Activated CD8-positive, alpha-beta T cell treated with anti-CD3 and anti-CD28 coated beads for 36 hours (primary cell): ENCODE measurements around the gene PPP1R18. TPM values are rescaled to one million over a fixed set of nuclear protein-coding genes. Genes with fewer than 3 reads are reported as not detected.

ENCODE experiments used
- ATAC-seq: fragments of 200-7000 bp; cut with Tn5 transposase; one replicate; pipeline ENCODE4 v1.10.0; 2021; ENCODE audit warnings: mild to moderate bottlenecking, moderate library complexity
- CTCF ChIA-PET: fragments of 350-600 bp; sonication (Branson Sonifier 250); formaldehyde crosslinking; loops from one replicate; lab custom pipeline; 2021; ENCODE audit warnings: antibody characterized with exemption; lab: Charles Lee
- POLR2A ChIA-PET: fragments of 350-600 bp; sonication (Branson Sonifier 250); formaldehyde crosslinking; loops from one replicate; lab custom pipeline; 2021; ENCODE audit warnings: antibody characterized with exemption; lab: Charles Lee
- DNase-seq: peaks from one replicate; pipeline ENCODE4 v3.0.0-alpha.2; 2020
- H3K27ac Mint-ChIP-seq: one replicate; pipeline ENCODE4 v1.8.0; 2021; ENCODE audit warnings: mild to moderate bottlenecking, mixed read lengths
- H3K27me3 Mint-ChIP-seq: one replicate; pipeline ENCODE4 v1.8.0; 2021; ENCODE audit warnings: mixed read lengths
- H3K36me3 Mint-ChIP-seq: one replicate; pipeline ENCODE4 v1.8.0; 2021; ENCODE audit warnings: low read depth, mixed read lengths
- H3K4me1 Mint-ChIP-seq: one replicate; pipeline ENCODE4 v1.8.0; 2021; ENCODE audit warnings: low read depth, mixed read lengths
- H3K4me3 Mint-ChIP-seq: one replicate; pipeline ENCODE4 v1.8.0; 2021; ENCODE audit warnings: mild to moderate bottlenecking, moderate library complexity, mixed read lengths
- H3K9me3 Mint-ChIP-seq: one replicate; pipeline ENCODE4 v1.8.0; 2021; ENCODE audit warnings: mixed read lengths
- intact Hi-C: fragments of 100-400 bp; cut with micrococcal nuclease; formaldehyde crosslinking; loops from one replicate; pipeline ENCODE4 v1.10.0; 2022
- total RNA-seq, 2 experiments: library from RNA; stranded (reverse); gene quantifications; one replicate each; pipeline ENCODE4 v1.2.3, GENCODE V29; 2021
- TF ChIP-seq, protein P1 (sequence below): fragments of 200-600 bp; IDR thresholded peaks from one replicate; pipeline ENCODE4 v1.8.0; 2022; ENCODE audit warnings: antibody characterized with exemption, mild to moderate bottlenecking

The PPP1R18 gene
- total RNA-seq, 2 experiments from 2014 or later, result 174 to 177 TPM

- ChIA-PET POLR2A (interaction anchor here (0.7 to 22.1 kb wide), 22 partner anchors 9 to 358 kb away, joined by 3 to 500 read pairs (median 4); partner anchors contain the start of genes DDR1, DHX16, FLOT1 and GNL1), CTCF (interaction anchor here (1.1 to 25.8 kb wide), 16 partner anchors 9 to 366 kb away, joined by 3 to 704 read pairs (median 6); partner anchors contain the start of genes DHX16, MRPS18B, NRM and PPP1R10)
- Mint-ChIP-seq H3K36me3 (peaks cover 67% of the 10 kb centered on the region), H3K4me3 (peak overlapping the region; percentile 80), H3K27ac (peak overlapping the region; percentile 100), H3K27me3 (no peaks in the 10 kb centered on the region), H3K9me3 (no peaks in the 10 kb centered on the region), H3K4me1 (peaks cover 46% of the 10 kb centered on the region)
- peak; percentile 96 for DNase-seq
- TF ChIP-seq, protein P1, sequence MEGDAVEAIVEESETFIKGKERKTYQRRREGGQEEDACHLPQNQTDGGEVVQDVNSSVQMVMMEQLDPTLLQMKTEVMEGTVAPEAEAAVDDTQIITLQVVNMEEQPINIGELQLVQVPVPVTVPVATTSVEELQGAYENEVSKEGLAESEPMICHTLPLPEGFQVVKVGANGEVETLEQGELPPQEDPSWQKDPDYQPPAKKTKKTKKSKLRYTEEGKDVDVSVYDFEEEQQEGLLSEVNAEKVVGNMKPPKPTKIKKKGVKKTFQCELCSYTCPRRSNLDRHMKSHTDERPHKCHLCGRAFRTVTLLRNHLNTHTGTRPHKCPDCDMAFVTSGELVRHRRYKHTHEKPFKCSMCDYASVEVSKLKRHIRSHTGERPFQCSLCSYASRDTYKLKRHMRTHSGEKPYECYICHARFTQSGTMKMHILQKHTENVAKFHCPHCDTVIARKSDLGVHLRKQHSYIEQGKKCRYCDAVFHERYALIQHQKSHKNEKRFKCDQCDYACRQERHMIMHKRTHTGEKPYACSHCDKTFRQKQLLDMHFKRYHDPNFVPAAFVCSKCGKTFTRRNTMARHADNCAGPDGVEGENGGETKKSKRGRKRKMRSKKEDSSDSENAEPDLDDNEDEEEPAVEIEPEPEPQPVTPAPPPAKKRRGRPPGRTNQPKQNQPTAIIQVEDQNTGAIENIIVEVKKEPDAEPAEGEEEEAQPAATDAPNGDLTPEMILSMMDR, result no peak
- intact Hi-C loops, result loop anchor here (2.0 kb wide), 1 partner anchor 105 kb away; the partner anchor contains the start of genes MRPS18B and PPP1R10
- ATAC-seq, result peak; percentile 25
These were observed 35.0 kb upstream of the PPP1R18 start for GRCh38 chr6:30721198-30722024.

GRCh38 chr6:30720738-30721197 lies 34.3 kb upstream of the PPP1R18 start:
- TF ChIP-seq, protein P1, result no peak

DNA sequence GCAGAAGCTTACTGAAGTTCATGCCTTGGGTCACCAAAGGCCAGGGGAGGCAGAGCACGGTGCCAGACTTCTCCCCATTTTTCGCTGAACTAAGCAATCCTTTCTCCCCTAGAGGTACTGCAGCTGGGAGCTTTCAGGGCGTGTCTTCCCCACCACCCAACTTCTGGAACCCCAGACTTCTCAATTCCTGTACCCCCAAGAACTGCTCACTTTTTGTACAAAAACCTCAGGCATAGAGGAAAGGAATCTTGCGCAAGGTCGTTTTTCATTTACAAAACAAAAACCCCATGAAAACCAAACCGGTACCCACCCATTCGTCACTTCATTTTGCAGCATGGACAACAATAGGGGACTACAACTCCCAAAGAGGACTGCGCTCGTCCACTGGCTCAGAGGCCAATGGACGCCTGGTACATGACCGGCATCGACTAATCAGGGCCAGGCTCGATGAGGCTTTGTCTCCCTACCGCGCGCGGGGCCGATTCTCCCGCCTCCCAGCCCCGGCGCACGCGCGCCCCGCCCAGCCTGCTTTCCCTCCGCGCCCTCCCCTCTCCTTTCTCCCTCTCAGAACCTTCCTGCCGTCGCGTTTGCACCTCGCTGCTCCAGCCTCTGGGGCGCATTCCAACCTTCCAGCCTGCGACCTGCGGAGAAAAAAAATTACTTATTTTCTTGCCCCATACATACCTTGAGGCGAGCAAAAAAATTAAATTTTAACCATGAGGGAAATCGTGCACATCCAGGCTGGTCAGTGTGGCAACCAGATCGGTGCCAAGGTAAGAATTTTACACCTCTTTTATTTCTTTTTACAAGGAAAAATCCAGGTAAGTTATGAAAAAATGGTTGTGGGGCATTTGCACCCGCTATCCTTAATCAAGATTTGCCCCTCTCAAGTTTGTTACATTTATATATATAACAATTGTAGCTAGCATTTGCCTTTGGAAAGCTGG lies 33.6 kb upstream of the PPP1R18 start, which contains the start of gene TUBB:
TSS of gene TUBB (plus strand) at position 562 of the 947 bp plus-strand sequence. CDS start at position 717, 155 bp downstream.
- intact Hi-C loops, result loop anchor here (2.0 kb wide), 1 partner anchor 103 kb away; the partner anchor contains the start of genes MRPS18B and PPP1R10
- peaks cover 48% of the 10 kb centered on the region for H3K4me1 Mint-ChIP-seq
- H3K27me3 Mint-ChIP-seq, result no peaks in the 10 kb centered on the region
- peak within 1 kb of the TSS; percentile 100 for H3K27ac Mint-ChIP-seq
- H3K36me3 Mint-ChIP-seq, result peaks cover 68% of the 10 kb centered on the region
- POLR2A ChIA-PET, result interaction anchor here (0.6 to 22.1 kb wide), 10 partner anchors 14 to 163 kb away, joined by 3 to 500 read pairs (median 20); partner anchors contain the start of genes DHX16, GNL1, IER3 and MRPS18B
- DNase-seq (peak; percentile 98), ATAC-seq (peak; percentile 68)
- TF ChIP-seq, protein P1, result no peak
- peak within 1 kb of the TSS; percentile 80 for H3K4me3 Mint-ChIP-seq
- H3K9me3 Mint-ChIP-seq, result no peaks in the 10 kb centered on the region
- CTCF ChIA-PET, result interaction anchor here (1.6 to 25.8 kb wide), 5 partner anchors 10 to 105 kb away, joined by 6 to 704 read pairs (median 54); partner anchors contain the start of genes DHX16 and NRM

More at GRCh38 chr6:30720738-30721197, 34.3 kb upstream of the PPP1R18 start:
- Mint-ChIP-seq H3K4me1 (peaks cover 49% of the 10 kb centered on the region), H3K4me3 (peak overlapping the region; percentile 80), H3K9me3 (no peaks in the 10 kb centered on the region), H3K27me3 (no peaks in the 10 kb centered on the region), H3K36me3 (peaks cover 69% of the 10 kb centered on the region), H3K27ac (peak overlapping the region; percentile 100)
- ChIA-PET CTCF (interaction anchor here (1.6 to 25.8 kb wide), 5 partner anchors 10 to 106 kb away, joined by 6 to 704 read pairs (median 54); partner anchors contain the start of genes DHX16 and NRM), POLR2A (interaction anchor here (0.6 to 22.1 kb wide), 11 partner anchors 13 to 164 kb away, joined by 3 to 500 read pairs (median 14); partner anchors contain the start of genes DDR1, DHX16, GNL1 and IER3)
- ATAC-seq (no peak), DNase-seq (peak; percentile 83)
- intact Hi-C loops, result loop anchor here (2.0 kb wide), 1 partner anchor 104 kb away; the partner anchor contains the start of genes MRPS18B and PPP1R10

DNA sequence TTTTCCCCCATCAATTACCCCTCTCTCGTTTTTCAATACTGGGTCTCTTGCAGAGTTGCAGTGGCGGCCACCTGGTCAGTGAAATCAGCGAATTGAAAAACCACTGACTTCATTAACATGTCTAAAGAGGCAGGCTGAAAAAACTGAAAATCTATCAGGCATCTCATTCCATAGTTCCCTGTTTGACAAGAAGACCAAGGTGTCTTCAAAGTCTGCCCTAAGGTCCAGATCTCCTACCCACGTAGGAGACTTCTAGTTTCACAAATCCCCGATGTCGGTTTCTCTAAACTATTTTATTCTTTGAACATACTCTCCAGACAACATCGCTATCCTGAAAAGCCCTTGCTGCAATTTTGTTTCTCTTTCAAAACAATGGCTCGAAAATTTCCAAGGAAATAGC lies 32.9 kb upstream of the PPP1R18 start:
- Mint-ChIP-seq H3K27ac (peak overlapping the region; percentile 100), H3K4me1 (peaks cover 47% of the 10 kb centered on the region), H3K9me3 (no peaks in the 10 kb centered on the region), H3K36me3 (peaks cover 68% of the 10 kb centered on the region), H3K27me3 (no peaks in the 10 kb centered on the region), H3K4me3 (peak overlapping the region; percentile 80)
- CTCF ChIA-PET, result interaction anchor here (0.6 to 25.8 kb wide), 3 partner anchors 11 to 54 kb away, joined by 3 to 704 read pairs (median 60); partner anchors contain the start of gene DHX16
- TF ChIP-seq, protein P1, result no peak
- POLR2A ChIA-PET, result interaction anchor here (1.0 to 22.1 kb wide), 7 partner anchors 14 to 153 kb away, joined by 3 to 500 read pairs (median 66); partner anchors contain the start of genes DHX16, MRPS18B, NRM and PPP1R10
- intact Hi-C loops, result no loop called here
- no peak for ATAC-seq
- DNase-seq, result no peak
